Panc1 (cell line): ENCODE results near the gene HOXC6. TPM values are rescaled to one million over a fixed set of nuclear protein-coding genes. Genes with fewer than 3 reads are reported as not detected.

Experiments used
- ATAC-seq: fragments of 200-7000 bp; cut with Tn5 transposase; 2 replicates; pipeline ENCODE4 v1.9.1; 2020; ENCODE audit warnings: mild to moderate bottlenecking, moderate library complexity
- BruUV-seq: library from RNA; stranded (reverse); fragments of 400-500 nt; replicated peaks from 2 replicates; lab custom pipeline; 2021; lab: Mats Ljungman, UMichigan
- CTCF ChIA-PET: fragments of 300-600 bp; sonication (Branson Sonifier 250); formaldehyde crosslinking; loops from one replicate; lab custom pipeline; 2022; ENCODE audit warnings: antibody characterized with exemption; lab: Charles Lee
- POLR2A ChIA-PET: fragments of 300-600 bp; sonication (Branson Sonifier 250); formaldehyde crosslinking; loops from one replicate; lab custom pipeline; 2022; ENCODE audit warnings: antibody characterized with exemption; lab: Charles Lee
- DNase-seq: peaks from one replicate; pipeline ENCODE4 v3.0.0-alpha.2; 2010; ENCODE audit warnings: low read depth, low spot score
- H3K27ac ChIP-seq: 2 replicates; pipeline ENCODE4 v1.5.1; 2011; ENCODE audit warnings: mild to moderate bottlenecking, low read length, inconsistent platforms
- H3K27me3 ChIP-seq: fragments of 200-500 bp; sonication (Bioruptor generic); 2 replicates; pipeline ENCODE4 v1.6.0; 2014; ENCODE audit warnings: low read length, inconsistent platforms; ENCODE audit not compliant: control insufficient read depth, insufficient read depth
- H3K36me3 ChIP-seq: fragments of 200-500 bp; sonication (Bioruptor generic); 2 replicates; pipeline ENCODE4 v1.5.1; 2014; ENCODE audit warnings: inconsistent platforms, mild to moderate bottlenecking, low read length, moderate library complexity; ENCODE audit not compliant: control insufficient read depth, insufficient read depth
- H3K4me1 ChIP-seq: 2 replicates; pipeline ENCODE4 v1.5.1; 2011; ENCODE audit warnings: inconsistent platforms, mild to moderate bottlenecking, low read length, moderate library complexity; ENCODE audit not compliant: control insufficient read depth, insufficient read depth
- H3K4me3 ChIP-seq, 2 experiments: 2 replicates each; pipeline ENCODE4 v1.5.1; 2011 to 2012; ENCODE audit warnings: low read depth in 2 of 2, low read length in 2 of 2, mild to moderate bottlenecking in 2 of 2, inconsistent platforms in 1 of 2, moderate library complexity in 1 of 2
- H3K9me3 ChIP-seq: fragments of 200-500 bp; sonication (Bioruptor generic); 2 replicates; pipeline ENCODE4 v1.5.1; 2014; ENCODE audit warnings: low read depth, mild to moderate bottlenecking, inconsistent platforms, low read length, moderate library complexity; ENCODE audit not compliant: control insufficient read depth, insufficient read depth
- POLR2AphosphoS5 ChIP-seq: IDR thresholded peaks from 2 replicates; pipeline ENCODE4 v1.6.1; 2012; ENCODE audit warnings: mild to moderate bottlenecking, low read depth, low read length, moderate library complexity
- REST ChIP-seq, 2 experiments: IDR thresholded peaks; 2 replicates each; pipeline ENCODE4 v1.6.1; 2011 to 2012; ENCODE audit warnings: low read depth in 2 of 2, control low read depth in 1 of 2, low read length in 1 of 2, mild to moderate bottlenecking in 1 of 2, moderate library complexity in 1 of 2; ENCODE audit not compliant: insufficient read depth in 1 of 2
- SIN3A ChIP-seq: IDR thresholded peaks from 2 replicates; pipeline ENCODE4 v1.6.1; 2012; ENCODE audit warnings: low read depth, mild to moderate bottlenecking, low read length, moderate library complexity, borderline replicate concordance; ENCODE audit not compliant: insufficient read depth
- TCF7L2 ChIP-seq: IDR thresholded peaks from 2 replicates; pipeline ENCODE4 v1.6.1; 2011; ENCODE audit warnings: mild to moderate bottlenecking, low read depth, low read length, inconsistent platforms
- in situ Hi-C: cut with HindIII; loops from 2 replicates; pipeline ENCODE4 v1.10.0; 2016; ENCODE audit warnings: low sequenced_read_pairs, low pct_unique_long_range_greater_than_20kb
- intact Hi-C: fragments of 100-400 bp; cut with micrococcal nuclease; formaldehyde crosslinking; loops from one replicate; pipeline ENCODE4 v1.10.0; 2022; ENCODE audit not compliant: unreplicated experiment
- total RNA-seq: library from RNA; stranded (reverse); gene quantifications from one replicate; pipeline ENCODE4 v1.2.1, GENCODE V29; 2021; ENCODE audit not compliant: unreplicated experiment
- TF ChIP-seq, protein P1 (sequence below): fragments of 450-650 bp; IDR thresholded peaks from 2 replicates; pipeline ENCODE4 v1.5.1; 2017; ENCODE audit warnings: mild to moderate bottlenecking

HOXC6 gene
- total RNA-seq, 1 experiment from 2014 or later, result 52.2 TPM

DNA sequence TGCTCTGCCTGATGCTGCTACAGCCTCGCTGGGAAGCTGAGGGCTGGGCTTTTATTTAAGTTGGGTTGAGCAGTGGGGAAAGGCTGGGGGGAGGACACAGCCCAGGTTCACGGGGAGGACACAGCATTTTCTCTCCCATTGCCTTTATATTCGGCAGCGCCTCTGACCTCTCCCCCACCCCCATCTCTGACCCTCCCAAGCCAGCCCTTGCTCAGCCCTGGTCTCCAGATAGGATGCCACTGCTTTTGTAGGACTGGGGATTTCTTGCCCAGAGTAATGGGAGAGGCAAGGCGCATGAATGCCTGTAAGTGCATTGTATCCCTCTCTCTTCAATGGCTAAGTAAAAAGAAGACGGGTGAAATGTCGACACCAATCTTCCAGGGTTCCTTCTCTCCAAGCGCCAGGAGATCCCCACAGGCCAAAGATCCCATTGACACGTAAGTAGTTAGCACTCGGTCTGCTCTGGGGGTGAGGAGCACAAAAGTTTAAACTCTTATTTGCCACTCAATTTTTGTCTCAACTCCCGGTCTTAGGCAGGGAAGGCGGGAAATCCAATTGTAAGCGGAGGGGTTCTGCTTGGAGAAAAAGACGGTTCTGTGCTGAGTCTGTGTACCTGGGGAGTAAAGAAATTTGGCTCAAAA is 30.0 kb downstream of the HOXC6 start:
- no peak overlapping the region for H3K4me3 ChIP-seq
- BruUV-seq, result no TSS peak
- no peak for DNase-seq
- TF ChIP-seq, protein P1, sequence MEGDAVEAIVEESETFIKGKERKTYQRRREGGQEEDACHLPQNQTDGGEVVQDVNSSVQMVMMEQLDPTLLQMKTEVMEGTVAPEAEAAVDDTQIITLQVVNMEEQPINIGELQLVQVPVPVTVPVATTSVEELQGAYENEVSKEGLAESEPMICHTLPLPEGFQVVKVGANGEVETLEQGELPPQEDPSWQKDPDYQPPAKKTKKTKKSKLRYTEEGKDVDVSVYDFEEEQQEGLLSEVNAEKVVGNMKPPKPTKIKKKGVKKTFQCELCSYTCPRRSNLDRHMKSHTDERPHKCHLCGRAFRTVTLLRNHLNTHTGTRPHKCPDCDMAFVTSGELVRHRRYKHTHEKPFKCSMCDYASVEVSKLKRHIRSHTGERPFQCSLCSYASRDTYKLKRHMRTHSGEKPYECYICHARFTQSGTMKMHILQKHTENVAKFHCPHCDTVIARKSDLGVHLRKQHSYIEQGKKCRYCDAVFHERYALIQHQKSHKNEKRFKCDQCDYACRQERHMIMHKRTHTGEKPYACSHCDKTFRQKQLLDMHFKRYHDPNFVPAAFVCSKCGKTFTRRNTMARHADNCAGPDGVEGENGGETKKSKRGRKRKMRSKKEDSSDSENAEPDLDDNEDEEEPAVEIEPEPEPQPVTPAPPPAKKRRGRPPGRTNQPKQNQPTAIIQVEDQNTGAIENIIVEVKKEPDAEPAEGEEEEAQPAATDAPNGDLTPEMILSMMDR, result no peak
- no peak for TF ChIP-seq POLR2AphosphoS5
- no peak for TF ChIP-seq REST (IDR thresholded peaks at IDR 0.05; ENCODE audit: insufficient read depth in 1 of 2, low read depth in 2 of 2, low read length in 1 of 2)
- no peak for TF ChIP-seq SIN3A
- no peak for TF ChIP-seq TCF7L2
- ATAC-seq, result no peak
- H3K36me3 ChIP-seq, result no peaks in the 10 kb centered on the region
- H3K9me3 ChIP-seq, result no peaks in the 10 kb centered on the region
- POLR2A ChIA-PET, result no interaction called here
- no peak overlapping the region for H3K27ac ChIP-seq
- intact Hi-C loops (no loop called here), in situ Hi-C loops (no loop called here)
- H3K4me1 ChIP-seq, result peaks cover 16% of the 10 kb centered on the region
- CTCF ChIA-PET, result no interaction called here
- H3K27me3 ChIP-seq, result no peaks in the 10 kb centered on the region

- ChIA-PET CTCF (interaction anchor here (0.6 to 0.7 kb wide), 2 partner anchors 69 to 130 kb away, joined by 3 read pairs; no protein-coding TSS in a partner anchor), POLR2A (no interaction called here)
- no peaks in the 10 kb centered on the region for H3K36me3 ChIP-seq
- no peak overlapping the region for H3K4me3 ChIP-seq
- ATAC-seq (no peak), DNase-seq (no peak)
- H3K27me3 ChIP-seq, result no peaks in the 10 kb centered on the region
- H3K9me3 ChIP-seq, result no peaks in the 10 kb centered on the region
- TF ChIP-seq, protein P1, result no peak
- no peak for TF ChIP-seq TCF7L2
- TF ChIP-seq REST (IDR thresholded peaks at IDR 0.05; ENCODE audit: insufficient read depth in 1 of 2, low read depth in 2 of 2, low read length in 1 of 2), result no peak
- TF ChIP-seq POLR2AphosphoS5, result no peak
- TF ChIP-seq SIN3A, result no peak
- BruUV-seq, result no TSS peak
- peaks cover 12% of the 10 kb centered on the region for H3K4me1 ChIP-seq
- in situ Hi-C loops (no loop called here), intact Hi-C loops (no loop called here)
- no peak overlapping the region for H3K27ac ChIP-seq
Measured at GRCh38 chr12:54059668-54060067, 31.4 kb downstream of the HOXC6 start.
